GM19043 (cell line): Measurements from ENCODE around the gene PTPRN2.

Experiments
- ATAC-seq: cut with Tn5 transposase; IDR thresholded peaks from one replicate; pipeline ENCODE4 v1.9.1; 2021; ENCODE audit warnings: low read depth; ENCODE audit not compliant: unreplicated experiment

PTPRN2 gene

DNA sequence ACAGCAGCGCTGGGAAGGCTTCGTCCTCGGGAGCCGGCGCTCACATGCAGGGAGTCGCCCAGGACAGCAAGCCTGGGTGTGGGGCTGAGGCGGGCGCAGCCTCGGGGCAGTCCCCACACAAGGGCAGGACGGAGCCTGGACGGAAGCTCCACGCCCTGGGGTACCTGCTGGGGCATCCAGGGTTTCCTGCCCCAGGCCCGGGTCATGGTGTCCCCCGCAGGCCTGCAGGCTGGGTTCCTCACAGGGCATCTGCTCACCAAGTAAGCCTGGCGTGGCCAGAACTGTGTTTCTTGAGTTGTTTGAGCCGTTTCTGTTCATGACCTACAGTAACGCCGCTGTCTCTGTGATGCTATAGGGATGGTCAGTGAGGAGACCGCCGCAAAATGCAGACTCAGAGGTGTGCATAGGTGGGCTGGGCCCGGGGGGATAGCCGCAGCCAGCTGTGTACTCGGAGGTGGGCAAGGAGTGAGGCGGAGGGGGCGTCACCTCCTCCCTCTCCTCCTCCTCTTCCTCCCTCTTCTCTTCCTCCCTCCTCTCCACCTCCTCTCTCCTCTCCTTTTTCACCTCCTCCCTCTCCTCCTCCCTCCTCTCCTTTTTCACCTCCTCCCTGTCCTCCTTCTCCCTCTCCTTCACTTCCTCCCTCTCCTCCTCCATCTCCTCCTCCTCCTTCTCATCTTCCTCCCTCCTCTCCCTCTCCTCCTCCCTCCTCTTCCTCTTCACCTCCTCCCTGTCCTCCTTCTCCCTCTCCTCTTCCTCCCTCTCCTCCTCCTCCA is 811.9 kb downstream of the PTPRN2 start:
- no peak for ATAC-seq

DNA sequence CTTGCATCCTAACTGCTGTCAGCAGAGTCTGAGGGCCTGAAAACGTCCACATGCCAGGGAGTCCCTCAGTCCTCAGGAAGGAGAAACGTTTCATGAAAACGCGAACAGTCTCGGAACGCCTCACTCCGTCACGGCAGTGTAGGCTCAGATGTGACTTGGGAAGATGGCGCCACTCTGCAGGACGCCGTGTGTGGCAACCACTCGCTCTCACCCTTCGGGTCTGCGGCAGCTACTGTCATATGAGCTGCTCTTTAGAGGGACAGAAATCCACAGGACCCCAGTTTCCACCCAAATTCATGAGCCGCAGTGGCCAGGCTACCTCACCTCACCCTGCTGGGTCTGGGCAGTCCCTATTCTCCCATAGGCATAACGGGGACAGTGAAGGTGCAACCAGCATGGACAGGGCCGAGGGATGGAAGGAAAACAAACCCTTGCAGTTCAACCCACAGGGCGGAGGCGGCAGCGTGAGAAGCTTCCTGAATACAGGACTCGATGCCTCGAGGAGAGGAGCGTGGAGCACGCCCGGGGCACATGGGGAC is 812.5 kb downstream of the PTPRN2 start:
- ATAC-seq, result no peak

DNA sequence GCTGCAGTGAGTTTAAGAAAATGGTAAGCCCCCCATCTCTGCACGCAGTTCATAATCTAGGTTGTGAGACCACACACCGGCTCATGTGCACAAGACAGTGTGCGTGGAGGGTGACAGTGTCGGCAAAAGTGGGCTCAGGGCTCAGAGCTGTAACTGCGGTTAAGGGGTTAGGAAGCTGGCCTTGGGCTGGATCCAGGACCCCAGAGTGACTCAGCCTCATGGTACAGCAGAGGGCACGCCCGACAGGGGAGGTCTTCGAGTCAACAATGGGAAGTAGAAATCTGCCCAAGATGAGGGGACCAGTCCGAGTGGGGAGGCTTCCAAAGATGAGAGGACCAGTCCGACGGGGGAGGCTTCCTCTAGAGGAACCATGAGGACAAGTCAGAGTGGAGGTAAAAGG is 813.1 kb downstream of the PTPRN2 start:
- no peak for ATAC-seq

DNA sequence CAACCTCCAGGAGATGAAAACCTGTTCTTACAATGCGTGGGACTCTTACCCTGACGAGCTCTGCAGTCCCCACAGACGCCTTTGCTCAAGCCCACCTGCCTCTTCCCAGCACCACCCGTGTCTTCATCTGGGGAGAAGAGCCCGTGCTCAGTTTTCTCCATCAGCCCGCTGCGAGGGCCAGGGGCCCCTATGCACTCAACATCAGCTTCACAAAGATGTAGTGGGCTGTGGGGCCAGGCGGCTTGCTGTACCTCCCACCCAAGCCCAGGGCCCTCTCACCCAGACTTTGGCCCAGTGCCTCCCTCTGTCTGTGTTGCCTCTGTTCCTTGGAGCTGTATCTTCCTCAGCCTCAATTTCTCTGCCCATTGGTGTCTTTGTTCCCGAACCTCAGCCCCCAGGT is 814.3 kb downstream of the PTPRN2 start:
- no peak for ATAC-seq

DNA sequence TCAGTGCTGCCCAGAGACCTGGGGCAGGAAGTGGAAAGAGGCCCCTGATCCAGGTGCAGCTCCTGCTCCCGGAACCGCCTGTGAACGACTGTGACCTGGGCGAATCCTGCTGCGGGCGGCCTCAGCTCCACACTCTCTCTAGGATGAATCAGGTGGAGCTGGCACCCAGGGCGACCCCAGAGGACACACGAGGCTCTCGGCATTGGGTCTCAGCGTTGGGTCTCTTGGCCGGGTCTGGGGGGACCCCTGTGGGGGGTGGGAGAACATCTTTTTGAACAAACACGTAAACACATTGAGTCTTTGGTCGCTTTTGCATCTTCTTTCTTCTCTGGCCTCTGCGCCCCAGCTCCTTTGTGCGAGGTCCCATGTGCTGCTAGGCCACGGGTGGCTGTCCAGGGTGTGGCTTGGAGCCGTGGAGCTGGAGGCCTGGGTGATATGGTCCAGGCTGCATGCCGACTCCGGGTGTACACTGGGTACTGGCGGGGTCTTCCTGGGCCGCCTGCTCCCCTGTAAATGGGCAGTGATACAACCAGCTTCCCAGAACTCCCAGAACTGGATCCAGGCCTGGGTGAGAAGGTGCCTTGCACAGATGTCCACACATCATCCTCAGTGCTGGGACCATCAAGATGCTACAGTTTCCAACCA is 815.0 kb downstream of the PTPRN2 start:
- ATAC-seq, result no peak

DNA sequence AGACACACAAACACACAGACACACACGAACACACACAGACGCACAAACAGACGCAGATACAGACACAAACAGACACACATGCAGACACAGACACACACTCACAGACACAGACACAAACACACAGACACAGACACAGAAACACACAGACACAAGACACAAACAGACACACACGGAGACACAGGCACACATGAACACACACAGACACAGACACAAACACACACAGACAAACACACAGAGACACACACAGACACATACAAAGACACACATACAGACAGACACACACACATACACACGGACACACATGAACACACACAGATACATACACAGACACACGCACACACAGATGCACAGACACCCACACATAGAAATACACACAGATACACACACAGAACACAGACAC is 815.9 kb downstream of the PTPRN2 start:
- no peak for ATAC-seq

DNA sequence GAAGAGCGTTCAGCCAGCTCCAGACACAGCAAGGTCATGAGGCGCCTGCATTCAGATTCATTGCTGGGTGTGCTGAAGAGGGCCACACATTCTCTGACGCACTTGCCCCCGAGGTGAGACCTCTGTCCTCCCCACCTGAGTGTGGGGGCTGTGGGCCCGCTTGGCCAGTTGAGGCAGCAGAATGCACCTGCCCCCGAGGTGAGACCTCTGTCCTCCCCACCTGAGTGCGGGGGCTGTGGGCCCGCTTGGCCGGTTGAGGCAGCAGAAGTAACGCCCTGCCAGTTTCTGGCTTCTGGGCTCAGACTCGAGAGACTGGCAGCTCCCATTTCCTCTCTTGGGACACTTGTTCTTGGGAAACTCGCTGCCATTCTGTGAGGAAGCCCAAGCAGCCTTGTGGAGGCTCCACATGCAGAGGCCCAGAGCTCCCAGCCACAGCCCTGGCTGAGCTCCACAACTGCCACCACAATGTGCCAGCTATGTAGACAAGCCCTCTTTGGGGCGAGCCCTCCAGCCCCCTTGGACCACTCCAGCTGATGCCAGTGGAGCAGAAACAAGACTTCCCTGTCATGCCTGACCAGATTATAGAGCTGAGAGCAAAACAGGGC is 816.8 kb downstream of the PTPRN2 start:
- no peak for ATAC-seq

DNA sequence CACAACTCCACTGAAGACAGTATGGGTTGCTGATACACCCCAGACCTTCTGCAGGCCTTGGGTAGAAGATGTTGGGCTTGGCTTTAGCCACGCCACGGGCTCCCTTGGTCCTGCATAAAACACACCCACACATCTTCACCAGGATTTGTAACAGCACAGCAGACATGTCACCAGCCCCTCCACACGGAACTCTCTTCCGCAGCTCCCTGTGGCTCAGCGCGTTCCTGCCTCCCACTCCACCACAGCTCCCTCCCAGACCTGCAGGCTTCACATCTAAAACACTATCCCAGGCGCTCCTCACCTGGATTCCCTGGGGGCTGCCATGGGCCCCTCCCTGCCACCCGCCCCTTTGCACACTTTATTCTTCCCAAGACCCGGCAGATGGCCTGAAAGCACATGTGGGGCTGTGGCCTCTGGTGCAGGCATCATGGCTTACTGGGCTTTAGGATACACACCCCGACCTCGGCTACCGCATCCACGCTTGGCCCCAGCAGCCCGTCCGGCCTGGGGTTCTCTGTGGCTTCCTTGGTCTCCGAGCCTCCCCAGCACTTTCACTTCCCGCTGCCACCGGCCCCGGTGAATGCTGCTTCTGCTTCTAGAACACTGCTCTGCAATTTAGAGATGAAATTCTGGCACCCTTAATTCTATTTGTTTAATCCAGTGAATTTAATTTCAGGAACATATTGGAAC is 818.0 kb downstream of the PTPRN2 start:
- no peak for ATAC-seq

DNA sequence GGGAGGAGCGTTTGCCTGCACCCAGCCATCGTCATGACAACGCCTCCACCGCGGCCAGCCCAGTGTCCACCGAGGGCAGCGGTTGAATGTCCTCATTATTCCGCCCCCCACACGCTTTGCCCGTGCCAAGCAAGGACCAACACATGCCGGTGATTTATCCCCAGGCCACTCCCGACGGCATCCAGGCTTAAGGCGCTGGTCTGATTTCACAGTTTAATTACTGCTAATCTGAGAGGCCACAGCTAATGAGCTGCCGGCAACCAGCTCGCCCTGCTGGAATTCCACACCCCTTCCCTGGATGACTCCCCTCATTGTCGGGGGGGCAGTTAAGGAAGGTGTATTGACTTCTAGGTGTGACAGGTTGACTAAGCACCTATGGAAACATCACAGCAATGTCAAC is 818.5 kb downstream of the PTPRN2 start:
- ATAC-seq, result no peak

DNA sequence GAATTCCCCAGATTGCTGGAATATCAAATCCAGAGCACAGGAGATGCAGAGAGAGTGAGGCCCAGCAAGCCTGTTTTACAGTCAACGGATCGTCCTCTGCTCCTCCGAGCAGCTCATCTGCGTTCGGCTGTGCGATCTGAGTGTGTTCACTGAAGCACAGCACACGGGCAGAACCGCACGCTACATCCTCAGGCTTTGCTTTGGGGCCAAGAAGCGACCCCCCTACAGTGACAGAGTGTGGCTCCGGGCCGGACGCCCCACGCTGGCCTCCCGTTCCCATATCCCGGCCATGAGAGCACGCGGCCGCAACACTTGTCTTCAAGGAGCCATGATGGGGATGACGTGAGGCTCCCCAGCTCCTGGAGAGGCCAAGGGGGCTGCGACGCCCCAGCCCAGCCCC is 819.4 kb downstream of the PTPRN2 start:
- no peak for ATAC-seq

DNA sequence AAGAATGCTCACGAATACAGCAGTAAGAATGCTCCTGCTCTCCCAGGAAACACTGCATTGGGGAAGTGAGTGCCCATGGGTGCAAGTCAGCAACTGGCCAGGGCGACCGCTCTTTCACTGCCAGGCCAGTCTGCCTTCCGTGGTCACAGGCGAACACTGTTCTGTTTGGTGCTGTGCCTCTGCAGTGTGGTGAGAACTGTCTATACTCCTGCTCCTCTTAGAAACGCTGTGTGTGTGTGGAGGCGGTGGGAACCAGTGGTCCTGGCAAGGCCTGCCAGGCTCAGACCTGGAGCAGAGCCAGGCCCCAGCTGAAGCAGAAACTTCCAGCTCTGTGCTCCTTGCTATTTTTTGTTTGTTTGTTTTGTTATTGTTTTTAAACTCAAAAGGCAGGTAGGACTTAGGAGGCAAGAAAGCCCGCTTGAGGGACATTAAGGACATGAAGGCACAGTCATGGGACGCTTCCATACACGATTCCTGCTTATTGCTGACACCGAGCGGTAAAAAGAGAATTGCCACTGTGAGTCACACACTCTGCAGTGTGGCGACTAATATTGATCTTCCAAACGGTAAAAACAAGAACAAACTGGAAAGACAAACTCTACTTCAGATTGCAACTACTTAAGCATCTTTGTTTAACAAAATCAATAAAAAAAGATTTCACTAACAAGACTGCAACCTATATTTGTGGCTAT is 820.0 kb downstream of the PTPRN2 start:
- no peak for ATAC-seq

DNA sequence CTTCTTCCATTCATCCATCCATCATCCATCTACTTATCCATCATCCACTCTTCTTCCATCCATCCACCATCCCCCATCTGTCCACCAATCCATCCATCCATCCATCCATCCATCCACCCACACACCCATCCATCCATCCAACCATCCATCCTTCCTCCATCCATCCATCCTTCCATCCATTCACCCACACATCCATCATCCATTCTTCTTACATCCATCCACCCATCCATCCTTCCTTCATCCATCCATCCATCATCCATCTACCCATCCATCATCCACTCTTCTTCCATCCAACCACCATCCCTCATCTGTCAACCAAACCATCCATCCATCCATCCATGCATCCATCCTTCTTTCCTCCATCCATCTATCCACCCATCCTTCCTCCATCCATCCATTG is 821.5 kb downstream of the PTPRN2 start:
- ATAC-seq, result no peak

DNA sequence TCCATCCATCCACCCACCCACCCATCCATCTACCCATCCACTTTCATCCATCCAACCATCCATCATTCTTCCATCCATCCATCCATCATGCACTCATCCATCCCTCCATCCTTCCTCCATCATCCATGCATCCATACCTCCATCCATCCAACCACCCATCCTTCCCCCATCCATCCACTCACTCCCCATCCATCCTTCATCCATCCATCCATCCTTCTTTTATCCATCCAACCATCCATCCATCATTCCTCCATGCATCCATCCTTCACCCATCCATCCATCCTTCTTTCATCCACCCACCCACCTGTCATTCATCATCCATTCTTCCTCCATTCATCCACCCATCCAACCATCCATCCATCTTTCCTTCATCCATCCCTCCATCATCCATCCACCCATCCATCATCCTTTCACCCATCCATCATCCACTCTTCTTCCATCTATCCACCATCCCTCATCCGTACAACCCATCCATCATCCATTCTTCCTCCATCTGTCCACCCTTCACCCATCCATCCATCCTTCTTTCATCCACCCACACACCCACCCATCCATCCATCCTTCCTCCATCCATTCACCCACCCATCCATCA is 822.6 kb downstream of the PTPRN2 start:
- ATAC-seq, result no peak

DNA sequence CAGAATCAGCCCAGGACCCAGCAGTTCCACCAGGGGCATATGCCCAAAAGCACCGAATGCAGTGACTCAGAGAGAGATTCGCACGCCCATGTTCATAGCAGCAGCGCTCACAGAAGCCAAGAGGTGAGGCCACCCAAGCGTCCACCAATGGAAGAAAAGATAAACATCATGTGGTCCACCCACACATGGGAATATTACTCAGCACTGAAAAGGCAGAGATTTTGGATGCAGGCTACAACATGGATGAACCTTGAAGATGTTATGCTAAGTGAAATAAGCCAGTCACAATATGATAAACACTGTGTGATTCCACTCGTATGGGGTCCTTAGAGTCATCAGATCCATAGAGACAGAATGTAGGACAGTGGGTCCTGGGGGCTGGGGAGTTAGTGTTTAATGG is 823.4 kb downstream of the PTPRN2 start:
- no peak for ATAC-seq

DNA sequence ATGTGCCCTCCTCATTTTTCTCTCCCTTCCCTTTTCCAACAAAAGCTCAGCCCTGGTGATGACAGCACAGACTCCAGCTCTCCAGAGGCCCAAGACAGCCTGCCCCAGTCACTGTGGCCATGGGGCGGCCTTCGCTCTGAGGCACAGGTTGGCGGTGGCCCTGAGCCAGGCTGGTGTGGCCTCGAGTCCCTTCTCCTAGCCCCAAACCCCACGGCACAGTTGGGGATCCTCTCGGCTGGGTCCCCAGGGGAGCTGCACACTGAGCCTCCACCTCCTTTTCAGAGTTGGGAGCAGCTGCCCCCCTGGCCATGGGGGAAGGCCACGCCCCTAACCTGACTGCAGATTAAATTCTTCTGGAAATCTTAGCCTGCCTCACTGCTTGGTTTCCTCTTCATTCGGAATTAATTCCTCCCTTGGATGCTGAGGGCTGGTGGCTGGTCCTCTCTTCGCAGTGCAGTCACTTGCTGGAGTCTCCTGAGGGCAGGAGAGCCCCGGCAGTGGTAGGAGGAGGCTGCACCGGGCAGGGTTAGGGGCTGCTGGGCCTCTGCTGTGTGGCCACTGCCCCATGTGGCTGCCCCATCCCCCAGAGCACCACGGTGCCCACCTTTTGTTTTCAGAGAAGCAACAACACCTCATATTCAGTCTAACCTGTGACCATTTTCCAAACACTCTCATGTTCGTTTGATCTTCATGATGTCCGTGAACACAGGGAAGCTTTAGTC is 824.2 kb downstream of the PTPRN2 start:
- no peak for ATAC-seq

DNA sequence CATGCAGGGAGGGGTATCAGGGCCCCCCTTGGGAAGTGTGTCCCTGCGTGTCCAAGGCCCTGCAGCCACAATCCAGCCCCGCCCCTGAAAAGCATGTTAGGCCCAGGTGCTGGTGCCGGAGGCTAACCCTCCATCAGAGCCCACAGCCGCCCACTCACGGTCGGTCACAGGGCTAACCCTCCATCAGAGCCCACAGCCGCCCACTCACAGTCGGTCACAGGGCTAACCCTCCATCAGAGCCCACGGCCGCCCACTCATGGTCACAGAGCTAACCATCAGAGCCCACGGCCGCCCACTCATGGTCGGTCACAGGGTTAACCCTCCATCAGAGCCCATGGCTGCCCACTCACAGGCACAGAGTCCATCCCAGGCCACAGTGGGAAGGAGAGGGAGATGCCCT is 824.8 kb downstream of the PTPRN2 start:
- ATAC-seq, result no peak

DNA sequence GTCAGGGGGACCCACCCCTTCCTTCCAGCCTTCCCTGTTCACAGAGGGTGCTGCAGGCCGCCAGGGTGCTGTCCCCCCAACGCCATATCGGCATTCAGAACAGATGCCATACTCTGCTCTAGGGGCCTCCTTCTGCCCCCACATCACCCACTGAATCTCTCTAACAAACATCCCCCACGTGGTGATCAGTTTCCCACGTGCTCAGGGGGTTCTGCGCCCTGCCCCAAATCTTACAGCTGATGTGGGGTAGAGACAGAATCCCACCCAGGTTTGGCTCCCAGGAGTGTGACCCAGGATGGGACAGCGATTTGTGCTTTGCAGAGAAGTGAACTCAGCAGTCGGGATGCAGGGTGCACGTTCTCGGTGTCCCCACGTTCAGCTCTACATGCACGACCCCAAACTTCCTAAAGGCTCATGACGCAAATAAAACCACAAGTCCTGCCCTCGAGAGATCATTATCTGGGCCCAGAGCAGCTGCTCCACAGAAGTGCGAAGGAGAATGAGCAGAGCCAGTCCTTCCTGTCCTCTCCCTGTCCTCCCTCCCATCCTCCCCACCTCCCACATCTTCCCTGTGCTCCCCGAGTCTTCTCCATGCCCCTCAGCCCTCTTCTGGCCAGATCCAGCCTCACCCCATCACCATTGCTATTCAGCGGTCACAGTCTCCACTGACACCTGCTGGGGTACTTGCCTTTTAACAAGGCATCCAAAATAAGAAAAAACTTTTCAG is 827.5 kb downstream of the PTPRN2 start:
- no peak for ATAC-seq

DNA sequence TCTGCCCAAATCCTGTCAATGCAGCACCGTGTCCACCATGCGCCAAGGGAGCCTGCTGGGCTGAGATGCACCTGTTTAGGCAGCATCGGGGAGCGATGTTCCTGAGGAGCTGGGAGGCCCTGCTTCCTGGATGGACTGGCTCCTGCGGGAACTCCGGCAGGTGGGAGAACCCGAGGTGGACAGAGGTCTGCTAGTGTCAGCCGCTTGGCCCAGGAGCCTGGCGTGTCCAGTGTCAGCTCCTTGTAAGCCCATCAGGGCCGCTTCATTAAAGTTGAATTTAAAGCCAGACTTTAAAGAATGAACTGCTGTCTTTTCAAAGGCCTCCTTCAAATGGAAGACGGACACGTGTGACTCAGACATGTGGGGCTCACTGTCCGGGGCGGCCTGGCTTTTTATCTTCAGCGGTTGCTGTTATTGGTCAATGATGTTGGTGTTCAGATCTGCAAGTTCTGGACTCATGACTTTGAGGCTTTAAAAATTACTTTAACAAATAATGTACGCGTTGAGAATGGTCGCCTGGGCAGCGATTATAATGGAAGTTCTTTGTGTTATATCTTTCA is 828.3 kb downstream of the PTPRN2 start:
- ATAC-seq, result no peak
